PC-9 (cell line): ENCODE data around the gene ANO4. TPM values are rescaled to one million over a fixed set of nuclear protein-coding genes. Genes with fewer than 3 reads are reported as not detected.

Source experiments
- BruUV-seq: library from RNA; stranded (reverse); fragments of 400-500 nt; replicated peaks from 2 replicates; lab custom pipeline; 2021; lab: Mats Ljungman, UMichigan
- CTCF ChIA-PET: fragments of 300-600 bp; sonication (Branson Sonifier 250); formaldehyde crosslinking; loops from one replicate; lab custom pipeline; 2022; ENCODE audit warnings: antibody characterized with exemption; lab: Charles Lee
- POLR2A ChIA-PET: fragments of 300-600 bp; sonication (Branson Sonifier 250); formaldehyde crosslinking; loops from one replicate; lab custom pipeline; 2022; ENCODE audit warnings: antibody characterized with exemption; ENCODE audit not compliant: unreplicated experiment; lab: Charles Lee
- DNase-seq, 2 experiments: peaks; one replicate each; pipeline versions ENCODE4 v3.0.0 to v3.0.0-alpha.2; 2015 to 2022; ENCODE audit warnings: mixed read lengths in 1 of 2
- H2AFZ ChIP-seq: fragments of 200-600 bp; sonication (generic); 2 replicates; pipeline ENCODE4 v1.8.1; 2017; ENCODE audit warnings: antibody characterized with exemption
- H3F3A ChIP-seq: fragments of 200-600 bp; sonication (generic); 2 replicates; pipeline ENCODE4 v1.8.1; 2017; ENCODE audit warnings: antibody characterized with exemption, mild to moderate bottlenecking, low read depth; ENCODE audit not compliant: insufficient read depth
- H3K27ac ChIP-seq: fragments of 200-600 bp; sonication (generic); 2 replicates; pipeline ENCODE4 v1.6.1; 2016; ENCODE audit warnings: mixed run types
- H3K27me3 ChIP-seq: fragments of 200-600 bp; sonication (generic); 2 replicates; pipeline ENCODE4 v1.6.1; 2016; ENCODE audit warnings: low read depth, mixed run types; ENCODE audit not compliant: insufficient read depth
- H3K36me3 ChIP-seq: fragments of 200-600 bp; sonication (generic); 2 replicates; pipeline ENCODE4 v1.6.1; 2016; ENCODE audit warnings: low read depth, mixed run types
- H3K4me1 ChIP-seq: fragments of 200-600 bp; sonication (generic); replicated peaks from 2 replicates; pipeline ENCODE4 v1.6.1; 2016; ENCODE audit warnings: mixed run types; ENCODE audit not compliant: insufficient read depth
- H3K4me2 ChIP-seq: fragments of 200-600 bp; sonication (generic); 2 replicates; pipeline ENCODE4 v1.6.1; 2017; ENCODE audit warnings: mixed run types
- H3K4me3 ChIP-seq: fragments of 200-600 bp; sonication (generic); 2 replicates; pipeline ENCODE4 v1.6.1; 2016; ENCODE audit warnings: mixed run types
- H3K79me2 ChIP-seq: fragments of 200-600 bp; sonication (generic); 2 replicates; pipeline ENCODE4 v1.6.1; 2017; ENCODE audit warnings: low read depth, mixed run types
- H3K9me2 ChIP-seq: fragments of 200-600 bp; sonication (generic); 2 replicates; pipeline ENCODE4 v1.8.1; 2017; ENCODE audit warnings: mild to moderate bottlenecking; ENCODE audit not compliant: insufficient read depth
- H3K9me3 ChIP-seq: fragments of 200-600 bp; sonication (generic); 2 replicates; pipeline ENCODE4 v1.8.1; 2016; ENCODE audit warnings: low read depth; ENCODE audit not compliant: insufficient read depth
- H4K20me1 ChIP-seq: fragments of 200-600 bp; sonication (generic); 2 replicates; pipeline ENCODE4 v1.8.1; 2017; ENCODE audit not compliant: insufficient read depth
- CTCF ChIP-seq: fragments of 200-600 bp; sonication (generic); conservative IDR thresholded peaks from 2 replicates; pipeline ENCODE4 v1.6.1; 2017; ENCODE audit warnings: mixed run types, antibody characterized with exemption, mild to moderate bottlenecking, moderate library complexity
- EZH2 ChIP-seq: fragments of 200-600 bp; sonication (generic); IDR thresholded peaks from 2 replicates; pipeline ENCODE4 v1.8.0; 2017; ENCODE audit warnings: antibody characterized with exemption, low read depth
- intact Hi-C: fragments of 100-400 bp; cut with micrococcal nuclease; formaldehyde crosslinking; loops from one replicate; pipeline ENCODE4 v1.10.0; 2022; ENCODE audit not compliant: unreplicated experiment
- total RNA-seq: library from RNA; stranded (reverse); gene quantifications from 2 replicates; pipeline ENCODE4 v1.2.3, GENCODE V29; 2021

ANO4 gene
- total RNA-seq, 1 experiment from 2014 or later: not detected

DNA sequence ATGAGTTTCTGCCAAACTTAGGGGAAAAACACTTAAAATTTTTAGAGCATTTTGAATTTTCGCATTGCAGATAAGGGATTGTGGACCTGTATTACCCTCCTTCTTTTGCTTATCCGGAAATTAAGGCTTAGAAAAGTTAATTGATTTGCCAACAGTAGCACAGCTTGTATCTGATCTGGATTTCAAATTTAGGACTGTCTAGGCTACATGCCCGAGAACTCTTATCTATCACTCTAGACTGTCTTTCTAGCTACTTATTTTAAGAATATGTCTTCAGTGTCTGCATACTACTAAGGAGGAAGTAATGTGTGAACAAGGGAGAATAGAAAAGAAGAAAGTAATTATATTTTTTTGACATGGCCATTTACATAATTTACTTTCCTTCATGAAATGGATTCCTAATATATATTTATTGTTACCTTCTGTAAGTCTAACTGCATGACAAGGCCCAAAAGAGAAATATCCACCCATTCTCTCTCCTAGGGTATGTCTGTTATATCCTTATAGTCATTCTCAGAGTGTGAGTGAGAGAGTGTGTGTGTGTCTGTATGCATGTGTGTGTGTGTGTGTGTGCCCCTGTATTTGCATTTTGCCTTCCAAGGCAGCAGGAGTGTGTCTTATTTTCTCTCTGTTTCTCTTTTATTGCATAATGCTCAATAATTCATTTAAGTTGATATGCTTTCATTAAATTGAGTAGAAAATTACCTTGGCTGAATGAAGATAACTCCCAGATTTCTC lies 283.4 kb downstream of the ANO4 start:
- H3K36me3 ChIP-seq: no peaks in the 10 kb centered on the region
- no peak overlapping the region for H2AFZ ChIP-seq
- no peak for TF ChIP-seq CTCF
- no peaks in the 10 kb centered on the region for H3K9me2 ChIP-seq
- BruUV-seq: no TSS peak
- no peaks in the 10 kb centered on the region for H3K79me2 ChIP-seq
- H3K4me3 ChIP-seq: no peak overlapping the region
- H3K27me3 ChIP-seq: 0 out of 2 replicates have a peak, but pooled peaks cover 3% of the 10 kb centered on the region
- DNase-seq: no peak
- no peak overlapping the region for H3K27ac ChIP-seq
- CTCF ChIA-PET: no interaction called here
- no peaks in the 10 kb centered on the region for H3K4me1 ChIP-seq
- intact Hi-C loops: no loop called here
- POLR2A ChIA-PET: no interaction called here
- no peaks in the 10 kb centered on the region for H3F3A ChIP-seq
- no peak overlapping the region for H3K4me2 ChIP-seq
- H4K20me1 ChIP-seq: no peaks in the 10 kb centered on the region
- H3K9me3 ChIP-seq: no peaks in the 10 kb centered on the region

DNA sequence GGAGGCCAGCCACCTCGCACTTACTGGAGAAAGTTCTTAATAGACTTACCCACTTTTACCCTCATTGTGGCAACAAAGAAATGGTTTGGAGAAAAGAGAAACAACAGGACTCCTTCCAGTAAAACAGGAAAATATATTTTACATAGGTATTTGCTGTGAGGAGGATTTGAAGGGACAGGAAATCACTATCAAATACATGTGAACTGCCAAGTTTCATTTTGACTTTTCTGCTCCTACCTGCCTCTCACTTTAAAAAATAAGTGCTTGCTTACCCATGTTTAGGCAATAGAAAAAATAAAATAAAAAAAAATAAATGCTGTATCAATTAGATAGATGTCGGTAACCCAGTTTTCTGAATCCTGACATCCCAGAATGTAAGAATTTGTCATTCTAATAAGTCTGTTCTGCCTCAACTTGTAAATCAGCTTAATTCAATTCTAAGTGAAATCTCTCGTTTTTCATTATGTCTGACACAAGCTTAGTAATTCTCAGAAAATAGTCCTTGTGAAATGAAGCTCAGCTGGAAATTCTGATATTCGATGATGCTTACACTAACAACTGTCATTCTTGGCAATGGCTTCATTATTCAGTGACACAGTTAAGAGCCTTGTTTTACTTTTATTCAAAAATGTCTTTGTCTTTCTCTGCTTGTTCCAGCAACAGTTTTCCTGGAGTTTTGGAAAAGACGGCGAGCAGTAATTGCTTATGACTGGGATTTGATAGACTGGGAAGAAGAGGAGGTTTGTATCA lies 284.1 kb downstream of the ANO4 start:
- no peaks in the 10 kb centered on the region for H3K79me2 ChIP-seq
- H3K4me1 ChIP-seq: no peaks in the 10 kb centered on the region
- no peak overlapping the region for H3K27ac ChIP-seq
- no peak overlapping the region for H2AFZ ChIP-seq
- H3K4me2 ChIP-seq: no peak overlapping the region
- H3K36me3 ChIP-seq: no peaks in the 10 kb centered on the region
- no peak overlapping the region for H3K4me3 ChIP-seq
- no peak for DNase-seq
- ChIA-PET POLR2A (no interaction called here), CTCF (no interaction called here)
- no peak for TF ChIP-seq CTCF
- no peak for TF ChIP-seq EZH2
- H3K9me3 ChIP-seq: no peaks in the 10 kb centered on the region
- no peaks in the 10 kb centered on the region for H3F3A ChIP-seq
- no TSS peak for BruUV-seq
- H3K9me2 ChIP-seq: no peaks in the 10 kb centered on the region
- 0 out of 2 replicates have a peak, but pooled peaks cover 3% of the 10 kb centered on the region for H3K27me3 ChIP-seq
- H4K20me1 ChIP-seq: no peaks in the 10 kb centered on the region
- intact Hi-C loops: no loop called here

DNA sequence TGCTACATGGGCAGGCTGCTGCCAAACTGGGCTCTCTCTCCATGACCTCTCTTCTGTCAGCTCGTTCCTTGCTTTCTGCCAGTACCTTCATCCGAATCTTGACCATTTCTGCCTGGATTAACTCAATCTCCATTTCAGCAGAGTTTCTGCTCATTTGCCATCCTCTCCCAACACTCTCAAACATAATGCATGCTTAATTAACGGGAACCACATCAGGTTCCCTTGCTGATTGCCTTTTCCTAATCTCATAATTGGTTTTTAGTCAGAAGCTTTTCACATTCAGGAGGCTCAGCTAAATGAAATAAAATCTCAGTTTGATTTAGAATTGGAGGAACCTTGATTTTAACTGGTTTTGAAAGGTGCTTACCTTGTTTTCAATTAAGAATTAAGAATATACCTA lies 288.1 kb downstream of the ANO4 start:
- intact Hi-C loops: no loop called here
- Histone ChIP-seq H3F3A (no peaks in the 10 kb centered on the region), H3K4me3 (no peak overlapping the region), H3K4me1 (no peaks in the 10 kb centered on the region), H3K9me3 (no peaks in the 10 kb centered on the region), H4K20me1 (no peaks in the 10 kb centered on the region), H3K27me3 (0 out of 2 replicates have a peak, but pooled peaks cover 3% of the 10 kb centered on the region), H3K9me2 (no peaks in the 10 kb centered on the region), H3K4me2 (no peak overlapping the region), H2AFZ (no peak overlapping the region), H3K36me3 (no peaks in the 10 kb centered on the region), H3K27ac (no peak overlapping the region), H3K79me2 (no peaks in the 10 kb centered on the region)
- ChIA-PET POLR2A (no interaction called here), CTCF (no interaction called here)
- TF ChIP-seq CTCF (no peak), EZH2 (no peak)
- DNase-seq: no peak
- BruUV-seq: no TSS peak
